RWPE1 (cell line): ENCODE results near the gene C10orf90.

Source experiments
- CTCF ChIA-PET: fragments of 350-600 bp; sonication (Branson Sonifier 250); formaldehyde crosslinking; extraction: SDS; loops from one replicate; lab custom pipeline; 2021; lab: Yijun Ruan, JAX
- POLR2A ChIA-PET: fragments of 400-600 bp; formaldehyde crosslinking; extraction: SDS; loops from one replicate; lab custom pipeline; 2020; ENCODE audit warnings: antibody characterized with exemption; ENCODE audit not compliant: low non-redundant PET; lab: Yijun Ruan, JAX
- DNase-seq: peaks from one replicate; pipeline ENCODE4 v3.0.0; 2012; ENCODE audit warnings: low spot score
- H3K27ac ChIP-seq: fragments of 450-650 bp; 2 replicates; pipeline ENCODE4 v1.5.1; 2017
- CTCF ChIP-seq: fragments of 450-650 bp; conservative IDR thresholded peaks from 2 replicates; pipeline ENCODE4 v1.5.1; 2017; ENCODE audit warnings: low read depth, mild to moderate bottlenecking

Gene C10orf90

DNA sequence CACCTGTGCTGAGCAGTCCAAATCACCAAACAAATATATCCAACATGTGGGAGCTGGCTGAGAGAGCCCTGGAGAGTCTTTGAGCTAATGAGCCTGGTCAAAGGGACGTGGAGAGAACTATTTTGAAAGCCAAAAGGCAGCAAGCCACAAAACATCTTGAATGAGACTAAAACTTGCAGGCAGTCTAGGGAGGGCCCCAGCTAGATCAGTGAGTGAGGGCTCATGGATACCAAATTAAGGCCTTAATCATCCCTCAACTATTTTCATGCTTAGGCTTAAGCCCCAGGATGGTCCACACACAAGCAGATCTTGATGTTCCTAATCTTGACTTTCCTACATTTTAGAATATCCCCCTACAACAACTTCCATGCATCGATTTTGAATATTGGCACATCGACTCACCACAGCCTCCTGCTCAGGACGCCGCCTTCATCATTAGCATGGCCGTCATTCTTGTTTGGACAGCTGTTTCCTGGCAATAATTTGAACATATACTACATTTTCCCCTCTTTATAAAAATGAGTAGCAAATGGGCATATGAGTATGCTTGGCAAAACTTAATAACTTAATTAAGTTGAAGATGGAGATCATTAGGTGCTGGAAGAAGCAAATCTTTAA lies 195.3 kb downstream of the C10orf90 start:
- CTCF ChIA-PET, result no interaction called here
- no peak for TF ChIP-seq CTCF
- DNase-seq, result no peak
- POLR2A ChIA-PET, result no interaction called here
- H3K27ac ChIP-seq, result no peak overlapping the region

DNA sequence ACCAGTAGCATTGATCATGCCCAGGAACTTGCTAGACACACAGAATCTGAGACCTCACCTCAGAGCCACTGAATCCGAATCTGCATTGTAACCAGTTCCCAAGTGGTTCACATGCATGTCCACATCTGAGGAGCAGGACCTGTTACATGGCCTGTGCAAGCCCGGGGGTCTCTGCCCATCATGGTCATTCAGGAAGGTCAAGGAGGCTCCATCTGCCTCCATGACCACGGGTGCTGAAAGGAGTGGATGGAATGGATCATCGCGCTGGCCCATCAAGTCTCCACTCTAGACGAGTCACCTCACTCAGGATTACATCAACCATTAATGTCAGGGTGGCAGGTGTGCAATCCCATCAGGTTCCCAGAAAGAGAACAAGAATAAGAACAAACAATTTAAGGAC lies 196.5 kb downstream of the C10orf90 start:
- ChIA-PET CTCF (no interaction called here), POLR2A (no interaction called here)
- H3K27ac ChIP-seq, result no peak overlapping the region
- no peak for DNase-seq
- TF ChIP-seq CTCF, result no peak

DNA sequence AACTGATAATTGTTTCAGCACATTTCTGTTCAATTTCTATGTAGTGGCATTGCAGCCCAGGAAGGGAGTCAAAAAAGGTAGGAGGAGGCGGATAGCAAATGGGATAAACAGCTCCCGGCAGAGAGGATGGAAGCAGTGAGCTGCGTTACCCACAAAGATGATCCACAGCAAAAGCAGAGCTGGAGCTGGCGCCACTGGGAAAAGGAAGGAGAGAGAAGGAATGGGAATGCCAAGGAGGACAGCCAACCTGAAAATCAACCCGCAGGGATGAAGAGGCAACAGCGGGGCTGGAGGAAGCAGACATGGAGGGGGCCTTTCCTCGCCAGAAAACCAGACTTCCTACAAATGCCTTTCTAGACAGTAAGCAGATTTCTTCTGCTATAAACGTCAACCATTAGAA lies 199.5 kb downstream of the C10orf90 start:
- no peak for DNase-seq
- ChIA-PET POLR2A (no interaction called here), CTCF (no interaction called here)
- TF ChIP-seq CTCF, result no peak
- H3K27ac ChIP-seq, result no peak overlapping the region

GRCh38 chr10:126469692-126470091 lies 200.8 kb downstream of the C10orf90 start:
- DNase-seq, result no peak
- TF ChIP-seq CTCF, result no peak
- ChIA-PET POLR2A (no interaction called here), CTCF (no interaction called here)
- no peak overlapping the region for H3K27ac ChIP-seq

GRCh38 chr10:126468876-126469643 lies 201.4 kb downstream of the C10orf90 start:
- H3K27ac ChIP-seq, result no peak overlapping the region
- TF ChIP-seq CTCF, result no peak
- no peak for DNase-seq
- CTCF ChIA-PET, result interaction anchor here (0.6 kb wide), 1 partner anchor 55 kb away, joined by 5 read pairs; no protein-coding TSS in a partner anchor
- POLR2A ChIA-PET, result no interaction called here

GRCh38 chr10:126468467-126468866 lies 202.0 kb downstream of the C10orf90 start:
- no peak overlapping the region for H3K27ac ChIP-seq
- CTCF ChIA-PET, result interaction anchor here (0.6 kb wide), 1 partner anchor 54 kb away, joined by 5 read pairs; no protein-coding TSS in a partner anchor
- no peak for TF ChIP-seq CTCF
- POLR2A ChIA-PET, result no interaction called here
- no peak for DNase-seq
